Activated CD4-positive, alpha-beta T cell treated with anti-CD3 and anti-CD28 coated beads for 36 hours (primary cell): ENCODE measurements around the gene PXDN. TPM values are rescaled to one million over a fixed set of nuclear protein-coding genes. Genes with fewer than 3 reads are reported as not detected.

Source experiments
- ATAC-seq: fragments of 200-7000 bp; cut with Tn5 transposase; one replicate; pipeline ENCODE4 v1.10.0; 2021; ENCODE audit warnings: mild to moderate bottlenecking, moderate library complexity
- CTCF ChIA-PET: fragments of 350-600 bp; sonication (Branson Sonifier 250); formaldehyde crosslinking; loops from one replicate; lab custom pipeline; 2021; ENCODE audit warnings: antibody characterized with exemption; lab: Charles Lee
- POLR2A ChIA-PET: fragments of 350-600 bp; sonication (Branson Sonifier 250); formaldehyde crosslinking; loops from one replicate; lab custom pipeline; 2021; ENCODE audit warnings: antibody characterized with exemption, inconsistent platforms; lab: Charles Lee
- DNase-seq: peaks from one replicate; pipeline ENCODE4 v3.0.0-alpha.2; 2020
- H3K27ac Mint-ChIP-seq: one replicate; pipeline ENCODE4 v1.8.0; 2021; ENCODE audit warnings: mixed read lengths
- H3K27me3 Mint-ChIP-seq: one replicate; pipeline ENCODE4 v1.8.0; 2021; ENCODE audit warnings: mixed read lengths
- H3K36me3 Mint-ChIP-seq: one replicate; pipeline ENCODE4 v1.8.0; 2021; ENCODE audit warnings: low read depth, mixed read lengths
- H3K4me1 Mint-ChIP-seq: one replicate; pipeline ENCODE4 v1.8.0; 2021; ENCODE audit warnings: mixed read lengths
- H3K4me3 Mint-ChIP-seq: one replicate; pipeline ENCODE4 v1.8.0; 2021; ENCODE audit warnings: mild to moderate bottlenecking, moderate library complexity, mixed read lengths
- H3K9me3 Mint-ChIP-seq: one replicate; pipeline ENCODE4 v1.8.0; 2021; ENCODE audit warnings: low read depth, mixed read lengths
- intact Hi-C, 2 experiments: fragments of 100-400 bp; cut with DNase I in 1 of 2; cut with micrococcal nuclease in 1 of 2; formaldehyde crosslinking; loops; one replicate each; pipeline versions ENCODE4 v1.14.2 to v1.15.1; 2022 to 2024; cut with DNase I, micrococcal nuclease
- total RNA-seq, 2 experiments: library from RNA; stranded (reverse); gene quantifications; one replicate each; pipeline ENCODE4 v1.2.3, GENCODE V29; 2021

The PXDN gene
- total RNA-seq, 2 experiments from 2014 or later: 0.37 to 0.81 TPM

DNA sequence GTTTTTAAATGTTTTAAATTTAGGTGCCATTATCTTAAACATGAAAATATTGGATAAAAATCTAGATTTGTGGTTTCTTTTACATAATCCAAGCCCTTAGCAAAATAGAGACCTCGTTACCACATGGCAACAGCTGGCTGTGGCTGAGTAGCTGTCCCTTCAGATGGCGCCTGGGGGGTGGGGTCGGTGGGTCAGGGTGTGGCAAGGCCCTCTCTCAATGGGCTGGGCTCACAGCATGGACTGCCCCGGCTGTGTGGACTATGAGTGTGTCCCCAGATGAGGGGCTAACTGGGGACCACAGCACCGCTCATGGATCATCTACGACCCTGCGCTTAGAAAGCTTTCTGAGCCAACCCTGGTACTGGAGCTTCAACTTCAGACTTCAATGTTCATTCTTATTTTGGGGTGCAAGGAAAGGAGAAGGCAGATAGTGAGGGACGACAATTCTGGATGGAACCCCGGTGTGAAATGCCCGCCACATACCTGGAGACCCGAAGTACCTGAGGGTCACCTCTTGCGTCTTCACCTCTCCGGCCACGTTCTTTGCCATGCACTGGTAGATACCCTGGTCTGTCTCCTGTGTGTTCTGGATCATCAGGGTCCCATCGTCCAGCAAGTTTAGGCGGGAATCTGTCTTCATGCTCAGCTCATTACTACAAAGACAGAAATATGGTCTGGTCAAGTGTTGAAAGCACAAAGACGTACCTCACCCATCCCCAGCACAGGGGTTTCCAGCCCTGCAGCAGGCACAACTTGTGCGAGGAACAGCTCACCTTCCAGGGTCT, 71.0 kb downstream of the PXDN start:
- ChIA-PET POLR2A (no interaction called here), CTCF (interaction anchor here (0.6 kb wide), 1 partner anchor 65 kb away, joined by 9 read pairs; no protein-coding TSS in a partner anchor)
- DNase-seq (no peak), ATAC-seq (no peak)
- Mint-ChIP-seq H3K27ac (no peak overlapping the region), H3K4me1 (no peaks in the 10 kb centered on the region), H3K36me3 (no peaks in the 10 kb centered on the region), H3K27me3 (peaks cover 3% of the 10 kb centered on the region), H3K9me3 (no peaks in the 10 kb centered on the region), H3K4me3 (no peak overlapping the region)
- intact Hi-C loops: no loop called here

DNA sequence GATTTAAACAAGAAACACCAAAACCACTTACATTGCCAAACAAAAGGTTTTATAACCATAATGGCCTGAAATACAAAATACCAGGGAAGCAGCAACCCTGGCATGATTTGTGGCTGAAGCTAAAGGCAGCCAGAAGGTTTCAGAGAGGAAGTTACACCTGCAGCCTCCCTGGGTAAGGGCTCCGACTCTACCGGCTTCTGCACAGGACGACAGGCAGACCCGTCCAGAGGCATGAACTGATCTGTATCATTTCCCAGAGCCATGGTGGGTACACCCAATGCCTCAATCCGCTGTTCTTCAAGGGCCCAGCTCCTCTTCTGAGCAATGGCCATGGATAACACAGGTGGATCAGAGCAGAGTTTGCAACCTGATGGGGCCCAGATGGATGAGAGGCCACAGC, 71.6 kb downstream of the PXDN start:
- DNase-seq (no peak), ATAC-seq (no peak)
- CTCF ChIA-PET: no interaction called here
- Mint-ChIP-seq H3K27ac (no peak overlapping the region), H3K9me3 (no peaks in the 10 kb centered on the region), H3K4me3 (no peak overlapping the region), H3K4me1 (no peaks in the 10 kb centered on the region), H3K36me3 (no peaks in the 10 kb centered on the region), H3K27me3 (no peaks in the 10 kb centered on the region)
- intact Hi-C loops: no loop called here
- POLR2A ChIA-PET: no interaction called here

DNA sequence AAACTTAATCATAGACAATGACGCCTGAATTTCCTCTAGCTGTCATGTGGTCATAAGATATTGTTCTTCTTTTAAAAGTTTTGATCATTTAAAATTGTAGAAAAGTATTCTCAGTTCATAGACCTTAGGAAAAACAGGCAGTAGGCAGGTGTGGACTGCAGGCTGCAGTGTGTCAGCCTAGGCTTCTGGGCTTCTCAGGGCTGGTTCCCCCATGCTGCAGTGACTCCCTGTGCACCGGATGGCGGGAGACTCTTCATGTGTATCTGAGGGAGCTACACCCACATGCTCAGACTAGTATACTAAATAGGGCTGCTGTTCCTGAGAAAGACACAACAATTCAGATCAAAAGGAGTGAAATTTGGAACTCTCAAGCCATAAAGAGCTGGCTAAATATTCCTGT, 72.4 kb downstream of the PXDN start:
- intact Hi-C loops: no loop called here
- no peaks in the 10 kb centered on the region for H3K4me1 Mint-ChIP-seq
- no peak overlapping the region for H3K4me3 Mint-ChIP-seq
- ATAC-seq (no peak), DNase-seq (no peak)
- H3K27ac Mint-ChIP-seq: no peak overlapping the region
- no peaks in the 10 kb centered on the region for H3K36me3 Mint-ChIP-seq
- no peaks in the 10 kb centered on the region for H3K27me3 Mint-ChIP-seq
- H3K9me3 Mint-ChIP-seq: no peaks in the 10 kb centered on the region
- ChIA-PET POLR2A (no interaction called here), CTCF (no interaction called here)

DNA sequence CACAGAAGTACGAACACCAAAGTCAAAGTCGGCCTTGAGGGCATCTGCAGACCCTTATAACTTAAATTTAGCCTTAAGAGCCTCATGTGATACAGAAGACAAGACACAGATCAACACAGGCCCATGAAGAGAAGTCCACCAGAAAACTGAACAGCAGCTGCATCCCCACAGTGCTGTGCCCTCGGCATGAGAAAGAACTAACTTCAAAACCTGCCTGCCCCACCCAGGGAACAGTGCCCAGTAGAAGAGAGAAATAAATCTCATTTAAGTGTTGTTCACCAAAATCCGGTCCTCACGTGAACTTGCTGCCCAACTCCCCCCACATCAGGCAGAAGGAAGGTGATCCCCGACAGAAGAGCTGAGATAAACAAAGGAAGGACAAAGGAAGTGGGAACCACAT, 73.7 kb downstream of the PXDN start:
- Mint-ChIP-seq H3K36me3 (no peaks in the 10 kb centered on the region), H3K27me3 (no peaks in the 10 kb centered on the region), H3K9me3 (no peaks in the 10 kb centered on the region), H3K4me1 (no peaks in the 10 kb centered on the region), H3K4me3 (no peak overlapping the region), H3K27ac (no peak overlapping the region)
- intact Hi-C loops: no loop called here
- POLR2A ChIA-PET: no interaction called here
- CTCF ChIA-PET: interaction anchor here (0.6 to 0.9 kb wide), 2 partner anchors 147 to 805 kb away, joined by 3 read pairs; no protein-coding TSS in a partner anchor
- DNase-seq (no peak), ATAC-seq (no peak)

DNA sequence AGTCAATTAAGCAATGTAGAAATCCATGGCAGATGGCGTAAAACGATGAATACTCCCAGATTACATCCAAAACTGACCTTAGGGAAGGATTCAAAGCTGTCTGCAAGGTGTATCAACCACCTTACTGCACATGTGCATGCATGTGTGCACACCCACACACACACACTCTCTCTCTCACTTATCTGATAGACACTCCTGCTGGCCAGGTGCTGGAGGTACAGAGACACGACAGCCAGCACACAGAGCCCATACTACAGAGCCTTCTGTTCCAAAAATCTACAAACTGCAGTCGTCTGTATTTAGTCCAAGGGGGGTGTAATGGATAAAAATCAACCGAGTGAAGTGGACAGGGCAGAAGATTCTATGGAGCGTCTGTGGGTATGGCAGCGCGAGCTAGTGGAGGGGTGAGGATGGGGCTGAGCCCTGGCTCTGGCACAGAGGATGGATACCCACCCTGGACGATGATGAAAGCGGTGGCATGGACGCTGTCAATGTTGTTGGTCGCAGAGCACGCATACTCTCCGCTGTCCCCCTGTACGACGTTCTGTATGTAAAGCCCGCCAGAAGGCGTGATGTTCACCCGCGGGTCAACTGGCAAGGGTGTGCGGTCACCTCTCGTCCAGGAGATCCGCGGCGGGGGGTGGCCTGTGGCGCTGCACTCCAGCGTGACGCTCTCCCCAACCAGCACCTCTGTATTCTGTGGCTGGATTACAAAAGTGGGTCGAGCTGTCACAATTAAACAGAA, 78.4 kb downstream of the PXDN start:
- H3K4me1 Mint-ChIP-seq: no peaks in the 10 kb centered on the region
- H3K27me3 Mint-ChIP-seq: no peaks in the 10 kb centered on the region
- no peaks in the 10 kb centered on the region for H3K9me3 Mint-ChIP-seq
- ChIA-PET CTCF (no interaction called here), POLR2A (no interaction called here)
- no peaks in the 10 kb centered on the region for H3K36me3 Mint-ChIP-seq
- DNase-seq (no peak), ATAC-seq (no peak)
- intact Hi-C loops: no loop called here
- no peak overlapping the region for H3K4me3 Mint-ChIP-seq
- H3K27ac Mint-ChIP-seq: no peak overlapping the region

DNA sequence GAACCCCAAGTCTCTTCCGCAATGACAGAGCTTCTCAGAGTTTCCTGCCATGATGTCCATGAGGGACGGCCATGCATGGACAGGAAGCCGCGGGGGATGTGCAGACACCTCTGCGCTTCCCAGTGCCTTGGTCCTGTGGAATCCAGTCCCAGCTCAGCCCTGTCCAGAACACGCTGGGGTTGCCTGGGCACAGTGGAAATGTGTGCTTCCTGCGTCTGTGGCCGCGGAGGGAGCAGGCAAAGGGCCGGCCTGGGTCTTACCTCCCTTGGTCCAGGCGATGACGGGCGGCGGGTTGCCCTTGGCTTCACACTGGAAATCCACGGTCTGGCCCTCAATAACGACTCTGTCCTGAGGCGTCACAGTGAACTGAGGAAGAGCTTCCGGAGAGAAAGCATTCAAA, 79.6 kb downstream of the PXDN start:
- CTCF ChIA-PET: interaction anchor here (0.7 kb wide), 1 partner anchor 154 kb away, joined by 3 read pairs; no protein-coding TSS in a partner anchor
- H3K27me3 Mint-ChIP-seq: no peaks in the 10 kb centered on the region

DNA sequence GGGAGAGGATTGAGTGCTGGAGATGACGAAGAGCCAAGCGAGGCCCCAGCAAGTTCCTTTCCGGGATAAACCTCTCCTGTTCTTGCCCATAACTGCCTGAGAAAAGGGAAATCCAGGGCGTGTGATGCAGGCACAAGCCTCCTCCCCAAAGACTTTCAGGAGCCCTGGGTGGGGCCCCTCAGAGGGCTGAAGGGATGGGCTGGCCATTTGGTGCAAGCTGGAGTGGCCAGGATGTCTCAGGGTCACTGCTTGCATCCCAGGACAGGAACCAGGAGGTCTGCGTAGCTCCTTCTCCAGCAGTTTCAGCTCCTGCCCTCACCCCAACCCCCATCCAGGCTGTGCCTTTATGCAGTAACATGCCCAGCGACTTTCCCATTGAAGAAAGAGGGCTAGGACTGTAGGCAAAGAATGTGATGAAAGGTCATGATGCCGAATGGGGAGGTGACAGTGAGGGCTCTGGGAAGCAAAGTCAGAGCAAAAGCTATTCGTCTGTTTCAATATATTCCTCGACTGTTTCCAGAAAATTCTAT, 80.2 kb downstream of the PXDN start:
- Mint-ChIP-seq H3K4me3 (no peak overlapping the region), H3K27me3 (no peaks in the 10 kb centered on the region), H3K9me3 (no peaks in the 10 kb centered on the region), H3K36me3 (no peaks in the 10 kb centered on the region), H3K27ac (no peak overlapping the region), H3K4me1 (no peaks in the 10 kb centered on the region)
- ATAC-seq (no peak), DNase-seq (no peak)
- POLR2A ChIA-PET: no interaction called here
- intact Hi-C loops: no loop called here
- CTCF ChIA-PET: no interaction called here

More for the DNA sequence above, 79.6 kb downstream of the PXDN start:
- Mint-ChIP-seq H3K9me3 (no peaks in the 10 kb centered on the region), H3K4me3 (no peak overlapping the region), H3K27ac (no peak overlapping the region), H3K4me1 (no peaks in the 10 kb centered on the region), H3K36me3 (no peaks in the 10 kb centered on the region)
- ATAC-seq (no peak), DNase-seq (no peak)
- intact Hi-C loops: no loop called here
- POLR2A ChIA-PET: no interaction called here

DNA sequence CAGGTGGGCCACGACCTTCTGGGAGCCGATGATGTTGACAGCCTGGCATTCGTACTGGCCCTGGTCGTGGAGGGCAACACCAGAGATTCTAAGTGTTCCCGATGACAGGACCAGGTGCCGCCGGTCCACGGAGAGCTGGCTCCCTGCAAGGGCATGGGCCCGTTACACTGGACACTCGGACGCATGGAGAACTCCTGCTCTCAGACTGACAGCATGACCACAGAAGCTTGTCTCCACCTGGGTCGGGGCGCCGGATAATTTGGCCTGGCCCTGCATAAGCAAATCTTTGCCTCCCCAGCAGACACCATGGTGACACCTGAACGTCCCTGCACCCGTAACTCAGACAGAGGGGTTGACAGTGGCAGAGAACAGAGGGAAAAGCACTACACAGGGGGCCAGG, 80.7 kb downstream of the PXDN start:
- intact Hi-C loops: no loop called here

DNA sequence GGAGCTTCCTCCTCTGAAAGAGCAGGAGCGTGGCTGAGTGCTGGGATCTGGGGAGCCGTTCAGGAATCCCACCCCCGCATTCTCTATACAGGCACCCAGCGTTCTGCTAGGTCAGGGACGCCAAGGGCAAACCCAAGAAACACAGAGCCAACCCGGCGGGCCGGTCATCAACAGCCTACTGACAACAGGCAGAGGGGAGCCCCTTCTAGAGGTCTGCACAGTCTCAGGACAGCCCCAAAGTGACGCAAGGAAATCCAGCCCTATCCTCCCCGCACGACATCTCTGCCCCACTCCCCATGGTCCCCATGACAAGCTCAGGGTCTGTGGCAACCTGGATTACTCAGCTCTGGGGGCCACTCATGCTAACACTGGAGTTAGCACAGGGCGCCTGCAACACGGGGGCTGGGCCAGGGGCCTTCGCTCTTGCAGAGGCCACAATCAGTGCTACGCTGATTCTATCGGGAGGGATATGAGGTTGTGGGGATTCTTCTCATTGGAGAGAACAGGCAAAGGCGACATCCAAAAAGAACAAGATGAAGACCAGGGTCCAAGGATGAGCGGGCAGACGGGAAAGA, 81.6 kb downstream of the PXDN start:
- Mint-ChIP-seq H3K9me3 (no peaks in the 10 kb centered on the region), H3K4me3 (no peak overlapping the region), H3K4me1 (no peaks in the 10 kb centered on the region), H3K36me3 (no peaks in the 10 kb centered on the region), H3K27ac (no peak overlapping the region), H3K27me3 (peaks cover 2% of the 10 kb centered on the region)
- intact Hi-C loops: no loop called here
- POLR2A ChIA-PET: no interaction called here
- CTCF ChIA-PET: interaction anchor here (0.6 to 0.8 kb wide), 2 partner anchors 315 to 1089 kb away, joined by 3 read pairs; no protein-coding TSS in a partner anchor
- ATAC-seq: no peak
- no peak for DNase-seq

More for the DNA sequence above, 80.7 kb downstream of the PXDN start:
- POLR2A ChIA-PET: no interaction called here
- no peak for DNase-seq
- H3K4me1 Mint-ChIP-seq: no peaks in the 10 kb centered on the region
- H3K4me3 Mint-ChIP-seq: no peak overlapping the region
- peaks cover 2% of the 10 kb centered on the region for H3K27me3 Mint-ChIP-seq
- H3K36me3 Mint-ChIP-seq: no peaks in the 10 kb centered on the region
- CTCF ChIA-PET: no interaction called here
- no peaks in the 10 kb centered on the region for H3K9me3 Mint-ChIP-seq
- no peak for ATAC-seq
- no peak overlapping the region for H3K27ac Mint-ChIP-seq

DNA sequence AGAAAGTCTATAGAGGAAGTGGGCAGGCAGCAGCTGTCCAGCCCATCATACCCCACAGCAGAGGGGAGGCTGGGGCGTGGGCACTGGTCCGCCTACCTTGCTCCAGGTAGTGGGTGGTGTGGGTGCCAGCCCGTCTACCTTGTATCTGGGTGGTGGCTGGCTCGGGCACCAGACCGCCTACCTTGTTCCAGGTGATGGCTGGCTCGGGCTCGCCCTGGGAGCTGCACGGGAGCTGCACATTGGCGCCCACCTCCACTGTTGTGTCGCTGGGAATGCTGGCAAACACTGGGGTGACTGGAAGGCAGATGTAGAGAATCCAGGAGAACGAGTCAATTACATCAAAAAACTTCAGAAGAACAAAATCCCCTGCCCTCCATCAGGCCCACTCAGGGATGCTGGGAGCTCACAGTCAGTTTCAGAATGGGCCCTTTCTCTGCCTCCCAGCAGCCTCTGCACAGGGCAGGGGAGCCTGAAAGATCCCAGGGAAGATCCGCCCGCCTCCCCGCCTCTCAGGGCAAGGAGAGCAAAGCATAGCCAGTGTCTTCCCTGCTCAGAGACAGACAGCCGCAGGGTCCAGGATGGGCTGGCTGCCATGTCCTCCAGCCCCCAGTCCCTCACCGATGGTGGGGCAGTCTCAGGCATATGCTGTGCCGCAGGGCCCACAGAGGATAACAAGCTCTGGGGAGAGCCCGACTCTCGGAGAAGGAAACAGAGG, 82.3 kb downstream of the PXDN start:
- DNase-seq: no peak
- CTCF ChIA-PET: interaction anchor here (0.6 to 0.8 kb wide), 2 partner anchors 314 to 1088 kb away, joined by 3 read pairs; no protein-coding TSS in a partner anchor
- Mint-ChIP-seq H3K4me1 (no peaks in the 10 kb centered on the region), H3K27me3 (peaks cover 7% of the 10 kb centered on the region), H3K36me3 (no peaks in the 10 kb centered on the region), H3K4me3 (no peak overlapping the region), H3K9me3 (no peaks in the 10 kb centered on the region), H3K27ac (no peak overlapping the region)
- POLR2A ChIA-PET: no interaction called here
- no peak for ATAC-seq
- intact Hi-C loops: no loop called here
